Measurements from ENCODE around the gene ATP6V1C2.
"Not testable (repeated sequence)": the region's sequence is repeated elsewhere in the genome, so short reads cannot be mapped to it uniquely, and the experiment has no call there.

The ATP6V1C2 gene

GRCh38 chr2:10787176-10787968, 65.9 kb downstream of the ATP6V1C2 start:
- peak; percentile 50 for DNase-seq

GRCh38 chr2:10788855-10789254, 67.4 kb downstream of the ATP6V1C2 start:
- no peak for DNase-seq

- peak; percentile 62 for DNase-seq
Observed at GRCh38 chr2:10790228-10790973, 69.0 kb downstream of the ATP6V1C2 start.

- DNase-seq = peak; percentile 52
Observed at GRCh38 chr2:10792001-10792634, 70.7 kb downstream of the ATP6V1C2 start.

- no peak for DNase-seq
Observed at GRCh38 chr2:10792660-10793400, 71.4 kb downstream of the ATP6V1C2 start.

GRCh38 chr2:10793816-10794215, 72.4 kb downstream of the ATP6V1C2 start:
- no peak for DNase-seq

GRCh38 chr2:10794876-10795275, 73.4 kb downstream of the ATP6V1C2 start:
- no peak for DNase-seq

- DNase-seq = no peak
Observed at GRCh38 chr2:10795508-10796046, 74.1 kb downstream of the ATP6V1C2 start.

GRCh38 chr2:10796703-10797102, 75.3 kb downstream of the ATP6V1C2 start:
- DNase-seq = no peak

- no peak for DNase-seq
Observed at GRCh38 chr2:10798783-10799182, 77.4 kb downstream of the ATP6V1C2 start.

- no peak for DNase-seq
Observed at GRCh38 chr2:10800163-10800562, 78.7 kb downstream of the ATP6V1C2 start.

- no peak for DNase-seq
Observed at GRCh38 chr2:10802657-10803056, 81.2 kb downstream of the ATP6V1C2 start.

- DNase-seq = not testable (repeated sequence)
Observed at GRCh38 chr2:10805990-10806389, 84.6 kb downstream of the ATP6V1C2 start.

- DNase-seq = no peak
Observed at GRCh38 chr2:10806543-10806942, 85.1 kb downstream of the ATP6V1C2 start.

- DNase-seq = peak; percentile 51
Observed at GRCh38 chr2:10810202-10811161, 89.1 kb downstream of the ATP6V1C2 start.

GRCh38 chr2:10811517-10811916, 90.1 kb downstream of the ATP6V1C2 start:
- no peak for DNase-seq

- DNase-seq = peak; percentile 96
Observed at GRCh38 chr2:10812362-10813162, 91.1 kb downstream of the ATP6V1C2 start, which contains the start of gene PDIA6. Gene PDIA6 (minus strand): TSS chr2:10812785. CDS start chr2:10812696, 89 bp downstream.

GRCh38 chr2:10813163-10814138, 92.0 kb downstream of the ATP6V1C2 start:
- DNase-seq = not testable (repeated sequence)

- DNase-seq = no peak
Observed at GRCh38 chr2:10814142-10814541, 92.7 kb downstream of the ATP6V1C2 start.

All from CD4-positive, alpha-beta T cell treated with Interleukin-21 for 1 hour (primary cell).